DOHH2 (cell line): ENCODE data around the gene OR6C65.
"Not testable (repeated sequence)": the region's sequence is repeated elsewhere in the genome, so short reads cannot be mapped to it uniquely, and the experiment has no call there.

ENCODE experiments used
- CTCF ChIP-seq: fragments of 200-600 bp; sonication (generic); IDR thresholded peaks from one replicate; pipeline ENCODE4 v1.5.1; 2014; ENCODE audit warnings: antibody characterized with exemption, mild to moderate bottlenecking, low read depth, low read length; ENCODE audit not compliant: poor library complexity, severe bottlenecking
- EZH2phosphoT487 ChIP-seq: fragments of 200-600 bp; sonication (generic); IDR thresholded peaks from 2 replicates; pipeline ENCODE4 v1.6.1; 2017; ENCODE audit warnings: borderline replicate concordance, mild to moderate bottlenecking, antibody characterized with exemption, low read length, moderate library complexity, mixed read lengths

- TF ChIP-seq CTCF, EZH2phosphoT487: not testable (repeated sequence)
These were observed 40.9 kb downstream of the OR6C65 start for GRCh38 chr12:55441233-55441632.
